HG03280 (cell line): ENCODE data around the gene SMIM33.
"Not testable (repeated sequence)": the region's sequence is repeated elsewhere in the genome, so short reads cannot be mapped to it uniquely, and the experiment has no call there.

Experiments
- ATAC-seq: cut with Tn5 transposase; IDR thresholded peaks from one replicate; pipeline ENCODE4 v1.9.1; 2021; ENCODE audit warnings: mild to moderate bottlenecking, moderate library complexity; ENCODE audit not compliant: unreplicated experiment

The SMIM33 gene

GRCh38 chr5:139481580-139482049, 10.8 kb downstream of the SMIM33 start:
- no peak for ATAC-seq

DNA sequence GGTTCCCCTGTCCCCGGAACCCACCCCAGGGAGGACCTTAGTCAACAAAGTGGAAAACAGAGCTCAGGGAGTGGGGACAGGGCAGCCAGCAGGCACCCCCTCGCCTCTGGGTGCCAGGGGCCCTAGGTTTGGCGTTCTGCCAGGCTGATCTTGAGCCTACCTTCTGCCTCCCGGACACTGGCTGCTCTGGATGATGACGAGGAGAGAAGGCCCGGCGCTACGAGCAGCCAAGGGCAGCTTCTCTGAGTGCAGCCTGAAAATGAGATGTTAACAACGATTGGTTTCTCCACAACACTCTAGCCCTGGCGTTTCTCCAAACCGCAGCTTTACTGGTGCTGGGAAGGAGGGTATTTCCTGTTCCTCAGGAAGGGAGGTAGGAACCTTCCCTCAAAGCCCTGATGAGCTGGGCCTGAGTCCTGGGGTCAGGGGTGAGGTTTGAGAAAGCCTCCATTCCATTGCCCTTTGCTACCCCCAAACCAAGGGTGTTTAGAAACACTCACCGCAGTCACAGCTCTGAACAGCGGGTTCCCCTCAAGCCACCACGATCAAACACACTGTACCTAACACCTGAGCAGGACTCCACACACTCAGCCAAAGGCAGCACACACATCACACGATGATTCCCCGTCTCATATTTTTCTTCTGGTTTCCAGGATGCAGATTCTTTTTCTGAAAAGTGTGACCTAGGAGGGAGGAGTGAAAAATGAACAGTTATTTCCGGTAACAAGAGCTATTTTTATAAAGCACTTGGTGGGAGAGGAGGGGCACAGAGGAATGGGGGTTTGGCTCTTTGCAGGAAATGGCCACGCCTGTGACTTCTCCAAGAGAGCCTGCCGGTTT, 11.5 kb downstream of the SMIM33 start, which contains the start of gene STING1:
Gene STING1, minus strand, starts transcription at position 709 of the 840 bp plus-strand sequence. CDS start 1,054 bp downstream, outside the sequence.
- ATAC-seq: no peak

DNA sequence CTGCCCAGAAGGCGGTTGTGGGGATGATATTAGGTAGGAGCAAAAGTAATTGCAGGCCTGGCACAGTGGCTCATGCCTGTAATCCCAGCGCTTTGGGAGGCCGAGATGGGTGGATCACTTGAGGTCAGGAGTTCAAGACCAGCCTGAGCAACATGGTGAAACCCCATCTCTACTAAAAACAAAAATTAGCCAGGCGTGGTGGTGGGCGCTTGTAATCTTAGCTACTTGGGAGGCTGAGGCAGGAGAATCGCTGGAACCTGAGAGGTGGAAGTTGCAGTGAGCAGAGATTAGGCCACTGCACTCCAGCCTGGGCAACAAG, 12.0 kb downstream of the SMIM33 start:
- not testable (repeated sequence) for ATAC-seq

DNA sequence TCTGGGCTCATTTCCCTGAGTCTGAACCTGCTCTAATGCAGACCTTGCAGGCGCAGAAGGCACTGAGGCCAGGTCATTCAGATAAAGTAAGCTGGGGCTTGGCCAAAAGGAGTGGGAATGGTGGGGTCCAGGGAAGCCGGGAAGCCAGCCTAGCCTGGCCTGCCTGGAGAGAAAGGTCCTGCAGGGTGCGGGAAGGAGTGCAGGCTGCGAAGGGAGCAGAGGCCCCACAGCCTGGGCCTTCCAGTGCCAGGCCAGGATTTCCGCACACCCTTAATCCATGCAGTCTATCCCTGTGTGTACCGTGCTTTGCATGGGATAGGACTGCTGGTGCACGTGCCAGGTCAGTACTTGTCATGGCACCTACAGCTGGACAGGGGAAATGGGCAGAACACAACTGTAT, 15.4 kb downstream of the SMIM33 start:
- ATAC-seq: no peak

DNA sequence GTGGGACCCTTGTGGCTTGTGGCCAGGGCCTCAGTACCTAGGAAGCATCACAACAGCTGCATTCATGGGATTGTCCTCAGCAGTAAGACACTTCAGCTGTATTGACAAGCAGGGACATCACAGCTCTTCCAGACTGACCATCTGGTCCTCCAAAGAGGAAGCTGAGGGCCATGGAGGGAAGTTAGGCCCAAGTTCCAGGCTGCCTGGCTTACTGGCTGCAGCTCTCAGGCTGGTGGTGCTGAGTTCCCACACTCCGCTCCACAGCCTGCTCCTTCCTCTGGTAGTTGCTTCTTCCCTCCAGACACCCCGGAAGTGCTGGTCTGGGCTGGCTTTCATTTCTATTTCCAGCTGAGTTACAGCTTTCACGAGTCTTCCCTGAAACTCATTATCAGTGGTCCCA, 17.5 kb downstream of the SMIM33 start:
- ATAC-seq: no peak

- no peak for ATAC-seq
Observed at GRCh38 chr5:139492700-139493192, 21.9 kb downstream of the SMIM33 start.

DNA sequence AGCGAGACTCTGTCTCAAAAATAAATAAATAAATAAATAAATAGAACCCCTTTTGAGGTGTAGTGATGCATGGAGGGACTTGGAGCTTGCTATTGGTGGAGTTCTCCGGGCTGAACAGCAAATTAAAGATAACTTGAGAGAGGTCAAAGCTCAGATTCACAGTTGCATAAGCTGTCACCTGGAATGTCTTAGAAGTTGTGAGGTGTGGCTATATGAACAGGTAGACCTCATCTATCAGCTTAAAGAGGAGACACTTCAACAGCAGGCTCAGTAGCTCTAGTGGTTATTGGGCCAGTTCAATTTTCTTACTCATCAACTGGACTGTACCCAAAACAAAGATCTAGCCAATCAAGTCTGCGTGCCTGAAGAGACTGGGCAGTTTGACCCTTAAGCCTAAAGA, 23.5 kb downstream of the SMIM33 start:
- no peak for ATAC-seq

DNA sequence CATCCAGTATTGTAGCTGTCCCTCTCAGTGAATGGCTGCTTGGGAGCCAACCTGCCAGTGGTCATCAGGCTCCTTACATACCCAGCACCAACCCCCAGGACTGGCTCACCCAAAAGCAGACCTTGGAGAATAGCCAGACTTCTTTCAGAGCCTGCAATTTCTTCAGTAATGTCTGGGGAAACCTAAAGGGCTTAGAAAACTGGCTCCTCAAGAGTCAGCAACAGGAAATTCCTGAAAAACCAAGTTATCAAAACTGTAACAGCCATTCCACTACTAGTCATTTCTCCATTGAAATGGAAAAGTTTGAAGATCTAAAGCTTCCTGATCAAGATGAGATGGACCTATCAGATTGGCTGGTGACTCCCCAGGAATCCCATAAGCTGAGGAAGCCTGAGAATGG, 24.0 kb downstream of the SMIM33 start:
- ATAC-seq: no peak

DNA sequence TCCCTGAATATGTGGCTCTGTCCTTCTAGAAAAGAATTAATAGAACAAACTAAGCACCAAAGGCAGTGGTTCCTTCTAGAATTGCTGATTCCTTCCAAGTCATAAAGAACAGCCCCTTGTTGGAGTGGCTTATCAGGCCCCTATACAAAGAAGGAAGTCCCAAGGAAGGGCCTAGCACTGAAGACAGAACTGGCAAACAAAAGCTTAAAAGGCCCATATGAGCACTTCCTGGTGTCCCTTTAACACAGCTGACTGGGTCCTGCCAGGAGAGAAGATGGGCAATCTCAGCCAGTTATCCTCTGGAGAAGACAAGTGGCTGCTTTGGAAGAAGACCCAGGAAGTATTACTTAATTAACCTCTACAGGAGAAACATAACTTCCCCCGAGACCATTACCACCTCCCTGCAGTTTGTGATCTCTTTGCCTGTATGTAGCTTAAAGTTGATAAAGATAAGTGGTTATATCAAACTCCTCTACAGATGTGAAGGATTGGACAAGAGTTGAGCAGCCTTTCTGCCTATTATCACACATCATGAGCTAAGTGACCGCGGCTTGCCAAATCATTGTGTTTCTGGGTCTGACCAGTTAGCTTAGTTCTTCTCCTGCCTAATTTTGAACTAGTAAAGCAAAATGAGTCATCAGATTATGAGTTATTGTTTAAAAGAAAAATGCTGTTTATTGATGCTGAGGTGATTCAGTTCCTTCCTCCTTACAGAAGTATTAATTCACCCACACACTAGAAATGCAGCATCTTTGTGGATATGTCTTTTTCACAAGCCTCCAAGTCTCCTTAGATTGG, 25.0 kb downstream of the SMIM33 start:
- ATAC-seq: no peak

DNA sequence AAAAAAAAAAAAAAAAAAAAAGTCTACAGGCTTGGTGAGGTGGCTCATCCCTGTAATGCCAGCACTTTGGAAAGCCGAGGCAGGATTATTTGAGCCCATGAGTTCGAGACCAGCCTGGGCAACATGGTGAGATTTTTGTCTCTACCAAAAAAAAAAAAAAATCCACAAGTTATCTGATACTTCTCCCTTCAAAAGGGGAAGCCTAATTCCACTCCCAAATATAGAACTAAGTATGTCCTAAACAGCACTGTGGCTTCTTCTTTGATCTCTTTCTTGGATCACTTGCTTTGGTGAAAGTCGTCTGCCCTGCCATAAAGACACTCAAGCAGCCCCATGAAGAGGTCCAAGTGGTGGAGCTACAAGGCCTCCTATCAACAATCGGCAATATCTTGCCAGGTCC, 30.6 kb downstream of the SMIM33 start:
- no peak for ATAC-seq

DNA sequence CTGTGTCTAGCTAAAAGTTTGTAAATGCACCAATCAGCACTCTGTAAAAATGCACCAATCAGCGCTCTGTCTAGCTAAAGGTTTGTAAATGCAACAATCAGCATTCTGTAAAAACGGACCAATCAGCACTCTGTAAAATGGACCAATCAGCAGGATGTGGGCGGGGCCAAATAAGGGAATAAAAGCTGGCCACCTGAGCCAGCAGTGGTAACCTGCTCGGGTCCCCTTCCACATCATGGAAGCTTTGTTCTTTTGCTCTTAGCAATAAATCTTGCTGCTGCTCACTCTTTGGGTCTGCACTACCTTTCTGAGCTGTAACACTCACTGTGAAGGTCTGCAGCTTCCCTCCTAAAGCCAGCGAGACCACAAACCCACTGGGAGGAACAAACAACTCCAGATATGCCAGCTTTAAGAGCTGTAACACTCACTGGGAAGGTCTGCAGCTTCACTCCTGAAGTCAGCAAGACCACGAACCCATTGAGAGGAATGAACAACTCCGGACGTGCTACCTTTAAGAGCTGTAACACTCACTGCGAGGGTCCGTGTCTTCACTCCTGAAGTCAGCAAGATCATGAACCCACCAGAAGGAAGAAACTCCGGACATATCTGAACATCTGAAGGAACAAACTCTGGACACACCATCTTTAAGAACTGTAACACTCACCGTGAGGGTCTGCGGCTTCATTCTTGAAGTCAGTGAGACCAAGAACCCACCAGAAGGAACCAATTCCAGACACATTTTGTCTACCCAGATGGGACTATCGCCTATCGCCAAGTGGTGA, 32.4 kb downstream of the SMIM33 start:
- ATAC-seq: not testable (repeated sequence)

- ATAC-seq: not testable (repeated sequence)
Observed at GRCh38 chr5:139503879-139504278, 33.1 kb downstream of the SMIM33 start.

- ATAC-seq: not testable (repeated sequence)
Observed at GRCh38 chr5:139504722-139505121, 33.9 kb downstream of the SMIM33 start.

DNA sequence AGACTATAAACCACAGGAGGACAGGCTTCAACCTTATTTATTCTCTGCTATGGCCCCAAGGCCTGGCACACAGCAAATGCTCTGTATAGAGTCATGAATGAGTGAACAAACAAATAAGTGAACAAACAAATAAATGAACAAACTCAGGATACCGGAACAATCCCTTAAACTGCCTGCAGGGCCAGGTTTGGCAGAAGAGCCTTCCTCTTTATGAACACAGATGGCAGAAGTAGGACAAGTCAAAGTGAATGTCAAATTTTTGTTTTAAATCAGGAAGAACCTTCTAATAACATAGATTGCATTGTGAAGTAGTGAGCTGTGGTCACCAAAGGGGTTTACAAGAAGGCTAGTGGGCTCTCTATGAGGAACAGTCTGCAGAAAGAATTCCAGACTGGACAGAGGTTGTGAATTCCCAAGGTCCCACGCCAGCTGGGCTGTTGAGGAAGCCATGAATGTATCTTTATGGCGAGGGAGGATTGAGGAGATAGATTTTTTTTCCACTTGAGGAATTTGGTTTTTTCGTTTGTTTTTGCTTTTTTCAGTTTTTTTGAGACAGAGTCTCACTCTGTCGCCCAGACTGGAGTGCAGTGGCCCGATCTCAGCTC, 42.1 kb downstream of the SMIM33 start:
- ATAC-seq: no peak

DNA sequence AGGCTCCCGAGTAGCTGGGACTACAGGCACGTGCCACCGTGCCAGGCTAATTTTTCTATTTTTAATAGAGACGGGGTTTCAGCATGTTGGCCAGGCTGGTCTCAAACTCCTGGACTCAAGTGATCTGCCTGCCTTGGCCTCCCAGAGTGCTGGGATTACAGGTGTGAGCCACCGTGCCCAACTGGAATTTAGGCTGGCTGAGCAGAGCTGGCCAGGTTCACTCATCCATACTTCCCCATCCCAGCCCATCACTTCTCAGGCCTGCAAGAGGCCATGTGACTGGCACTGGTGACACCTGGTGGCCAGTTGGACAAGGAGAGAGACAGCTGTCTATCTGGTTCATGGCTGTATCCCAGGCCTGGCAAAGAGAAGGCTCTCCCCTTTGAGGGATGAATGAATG, 42.6 kb downstream of the SMIM33 start:
- peak; percentile 46 for ATAC-seq

GRCh38 chr5:139513852-139514485, 43.2 kb downstream of the SMIM33 start:
- ATAC-seq: peak; percentile 10

DNA sequence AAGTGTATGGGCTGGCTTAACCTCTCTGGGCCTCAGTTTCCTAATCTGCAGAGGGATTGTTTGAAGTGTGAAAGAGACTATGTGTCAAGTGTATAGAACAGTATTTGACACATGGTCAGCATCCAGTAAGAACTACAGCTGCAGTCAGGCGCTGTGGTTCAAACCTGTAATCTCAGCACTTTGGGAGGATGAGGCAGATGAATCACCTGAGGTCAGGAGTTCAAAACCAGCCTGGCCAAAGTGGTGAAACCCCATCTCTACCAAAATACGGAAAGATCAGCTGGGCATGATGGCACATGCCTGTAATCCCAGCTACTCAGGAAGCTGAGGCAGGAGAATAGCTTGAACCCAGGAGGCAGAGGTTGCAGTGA, 43.7 kb downstream of the SMIM33 start:
- ATAC-seq: no peak

DNA sequence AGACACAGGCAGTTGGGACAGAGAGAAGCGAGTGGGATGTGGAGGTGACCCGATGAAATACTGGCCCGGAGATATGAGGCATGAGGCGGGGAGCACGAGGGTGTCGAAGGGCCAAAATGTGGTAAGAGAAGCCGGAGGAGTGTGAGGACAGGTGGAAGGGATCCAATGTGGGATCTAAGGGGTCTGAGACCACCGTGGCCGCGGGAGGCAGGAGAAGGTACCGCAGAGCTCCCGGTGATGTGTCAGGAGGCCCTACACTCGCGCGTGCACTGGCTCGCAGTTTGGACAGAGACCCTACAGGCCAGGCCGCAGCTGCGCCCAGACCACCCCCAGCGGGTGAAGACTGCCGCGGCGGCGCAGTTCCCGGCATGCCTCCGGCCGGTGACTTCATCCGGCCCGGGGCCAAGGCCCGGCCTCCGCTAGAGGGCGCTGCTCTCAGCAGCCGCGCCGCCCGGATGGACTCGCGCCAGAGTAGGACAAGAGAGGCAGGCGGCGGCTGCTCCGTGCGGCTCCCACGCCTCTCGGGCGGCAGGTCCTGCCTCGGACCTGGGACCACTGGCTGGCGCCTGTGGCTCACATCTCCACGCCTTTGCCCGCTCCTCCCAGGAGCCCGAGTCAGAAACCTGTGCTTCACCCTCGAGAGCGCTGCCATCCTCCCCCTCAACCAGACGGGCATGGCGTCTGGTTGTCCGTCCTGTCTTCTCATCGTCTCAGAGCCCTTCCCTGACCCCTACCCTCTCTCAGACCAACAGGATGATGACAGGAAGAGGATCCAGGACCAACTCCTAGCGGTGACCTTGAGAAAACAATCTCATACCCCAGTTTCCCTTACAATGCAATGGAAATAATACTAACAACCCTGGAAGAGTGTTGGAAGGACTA, 47.1 kb downstream of the SMIM33 start:
- peak; percentile 85 for ATAC-seq
